H1 (cell line): Measurements from ENCODE around the gene USH1G. TPM values are rescaled to one million over a fixed set of nuclear protein-coding genes. Genes with fewer than 3 reads are reported as not detected.

Source experiments
- CTCF ChIA-PET: fragments of 300-600 bp; sonication (Branson Sonifier 250); formaldehyde crosslinking; loops from one replicate; lab custom pipeline; 2021; ENCODE audit not compliant: partially characterized antibody; lab: Charles Lee
- POLR2A ChIA-PET: fragments of 300-600 bp; sonication (Branson Sonifier 250); formaldehyde crosslinking; loops from one replicate; lab custom pipeline; 2021; ENCODE audit warnings: inconsistent platforms; ENCODE audit not compliant: partially characterized antibody; lab: Charles Lee
- DNase-seq, 2 experiments: peaks; one replicate each; pipeline versions ENCODE4 v3.0.0 to v3.0.0-alpha.2; 2010 to 2022; ENCODE audit warnings: low spot score in 2 of 2, low read depth in 1 of 2, mixed read lengths in 1 of 2
- FAIRE-seq: peaks from 2 replicates; lab custom pipeline; 2011; peaks lifted over from hg19 to GRCh38; lab: Jason Lieb, UNC
- H2AFZ ChIP-seq: 2 replicates; pipeline ENCODE4 v1.8.1; 2012; ENCODE audit warnings: low read length, inconsistent platforms
- H2AK5ac ChIP-seq: 2 replicates; pipeline ENCODE4 v1.6.1; 2013; ENCODE audit warnings: low read depth, low read length
- H2BK120ac ChIP-seq: replicated peaks from 2 replicates; pipeline ENCODE3; 2013; ENCODE audit warnings: low read depth, low read length, inconsistent platforms
- H2BK12ac ChIP-seq: 2 replicates; pipeline ENCODE4 v1.6.1; 2013; ENCODE audit warnings: low read depth, low read length
- H2BK15ac ChIP-seq: 2 replicates; pipeline ENCODE4 v1.6.1; 2013; ENCODE audit warnings: low read length
- H2BK20ac ChIP-seq: 2 replicates; pipeline ENCODE4 v1.6.1; 2013; ENCODE audit warnings: low read length
- H2BK5ac ChIP-seq: 2 replicates; pipeline ENCODE4 v1.6.1; 2013; ENCODE audit warnings: low read depth, low read length
- H3K14ac ChIP-seq: 2 replicates; pipeline ENCODE4 v1.6.1; 2013; ENCODE audit warnings: inconsistent platforms; ENCODE audit not compliant: insufficient read length
- H3K18ac ChIP-seq: 2 replicates; pipeline ENCODE4 v1.6.1; 2013; ENCODE audit warnings: low read length; ENCODE audit errors: extremely low read depth
- H3K23ac ChIP-seq: 2 replicates; pipeline ENCODE4 v1.6.1; 2013; ENCODE audit warnings: inconsistent platforms; ENCODE audit not compliant: insufficient read length
- H3K23me2 ChIP-seq: 2 replicates; pipeline ENCODE4 v1.6.1; 2013; ENCODE audit warnings: low read depth, low read length
- H3K27ac ChIP-seq: 2 replicates; pipeline ENCODE4 v1.6.1; 2011; ENCODE audit warnings: low read depth, low read length, inconsistent platforms
- H3K27me3 ChIP-seq, 4 experiments: replicated peaks in 1 of 4; 1 replicate in 1 of 4; 2 replicates in 3 of 4; pipeline versions ENCODE4 v1.6.1 to v1.8.1; 2011 to 2013; ENCODE audit warnings: low read length in 3 of 4, mild to moderate bottlenecking in 3 of 4, inconsistent platforms in 2 of 4, mixed read lengths in 2 of 4, moderate library complexity in 1 of 4; ENCODE audit not compliant: control insufficient read depth in 3 of 4, insufficient read depth in 3 of 4; ENCODE audit errors: extremely low read depth in 1 of 4
- H3K36me3 ChIP-seq, 4 experiments: 2 replicates each; pipeline versions ENCODE4 v1.6.1 to v1.8.1; 2011 to 2013; ENCODE audit warnings: mild to moderate bottlenecking in 4 of 4, low read length in 3 of 4, moderate library complexity in 2 of 4, control low read depth in 1 of 4, inconsistent platforms in 1 of 4; ENCODE audit not compliant: insufficient read depth in 4 of 4, control insufficient read depth in 2 of 4
- H3K4ac ChIP-seq: replicated peaks from 2 replicates; pipeline ENCODE3; 2013; ENCODE audit warnings: low read length, low read depth, mixed read lengths, inconsistent platforms; ENCODE audit not compliant: insufficient read length
- H3K4me1 ChIP-seq, 4 experiments: replicated peaks in 1 of 4; 1 replicate in 1 of 4; 2 replicates in 3 of 4; pipeline versions ENCODE4 v1.6.1 to v1.8.1; 2011 to 2013; ENCODE audit warnings: low read length in 3 of 4, inconsistent platforms in 2 of 4, mixed read lengths in 1 of 4; ENCODE audit not compliant: insufficient read depth in 4 of 4, control insufficient read depth in 3 of 4
- H3K4me2 ChIP-seq, 2 experiments: 2 replicates each; pipeline versions ENCODE4 v1.6.1 to v1.8.1; 2011 to 2013; ENCODE audit warnings: low read depth in 2 of 2, low read length in 2 of 2, control low read depth in 1 of 2, inconsistent platforms in 1 of 2, mild to moderate bottlenecking in 1 of 2; ENCODE audit not compliant: insufficient read depth in 1 of 2
- H3K4me3 ChIP-seq, 4 experiments: fragments of 200-600, 300-600 bp in 1 of 4; sonication (generic), shearing (Covaris generic), sonication (Bioruptor Twin) in 1 of 4; 2 replicates each; pipeline versions ENCODE4 v1.5.1 to v1.8.1; 2011 to 2016; ENCODE audit warnings: low read length in 4 of 4, low read depth in 3 of 4, control low read depth in 2 of 4, inconsistent platforms in 2 of 4, mild to moderate bottlenecking in 2 of 4, mixed read lengths in 1 of 4, moderate library complexity in 1 of 4; ENCODE audit not compliant: insufficient read depth in 2 of 4; ENCODE audit errors: extremely low read depth in 1 of 4
- H3K56ac ChIP-seq: replicated peaks from 2 replicates; pipeline ENCODE3; 2013; ENCODE audit warnings: low read depth, mild to moderate bottlenecking, mixed read lengths, low read length, inconsistent platforms; ENCODE audit not compliant: insufficient read length
- H3K79me1 ChIP-seq: 2 replicates; pipeline ENCODE4 v1.6.1; 2013; ENCODE audit warnings: low read depth, low read length, control low read depth
- H3K79me2 ChIP-seq, 2 experiments: 2 replicates each; pipeline versions ENCODE4 v1.6.1 to v1.8.1; 2012 to 2013; ENCODE audit warnings: low read length in 2 of 2, mild to moderate bottlenecking in 2 of 2, inconsistent platforms in 1 of 2; ENCODE audit not compliant: insufficient read depth in 2 of 2, control insufficient read depth in 1 of 2
- H3K9ac ChIP-seq, 4 experiments: replicated peaks in 1 of 4; 1 replicate in 1 of 4; 2 replicates in 3 of 4; pipeline versions ENCODE4 v1.6.1 to v1.8.1; 2011 to 2013; ENCODE audit warnings: low read depth in 3 of 4, low read length in 3 of 4, control low read depth in 2 of 4, mild to moderate bottlenecking in 2 of 4, moderate library complexity in 2 of 4, inconsistent platforms in 1 of 4; ENCODE audit errors: extremely low read depth in 1 of 4
- H3K9me3 ChIP-seq, 2 experiments: 2 replicates each; pipeline versions ENCODE4 v1.6.1 to v1.8.1; 2012 to 2013; ENCODE audit warnings: mild to moderate bottlenecking in 2 of 2, moderate library complexity in 2 of 2, control low read depth in 1 of 2, inconsistent platforms in 1 of 2, low read depth in 1 of 2, low read length in 1 of 2, mixed read lengths in 1 of 2; ENCODE audit not compliant: insufficient read depth in 2 of 2
- H4K20me1 ChIP-seq, 2 experiments: replicated peaks in 1 of 2; 2 replicates each; pipeline versions ENCODE3 to v1.8.1; 2011 to 2013; ENCODE audit warnings: inconsistent platforms in 2 of 2, low read length in 2 of 2, mild to moderate bottlenecking in 1 of 2; ENCODE audit not compliant: insufficient read depth in 2 of 2, control insufficient read depth in 1 of 2
- H4K5ac ChIP-seq: 2 replicates; pipeline ENCODE4 v1.6.1; 2013; ENCODE audit warnings: low read length, low read depth, mixed read lengths, inconsistent platforms; ENCODE audit not compliant: insufficient read length
- H4K8ac ChIP-seq: 2 replicates; pipeline ENCODE4 v1.8.0; 2013; ENCODE audit warnings: mild to moderate bottlenecking, moderate library complexity, low read length, inconsistent platforms; ENCODE audit not compliant: insufficient read depth; ENCODE audit errors: extremely low read depth
- H4K91ac ChIP-seq: replicated peaks from 2 replicates; pipeline ENCODE3; 2013; ENCODE audit warnings: low read length, mixed read lengths, inconsistent platforms; ENCODE audit not compliant: insufficient read length
- NANOG ChIP-seq: IDR thresholded peaks from 2 replicates; pipeline ENCODE4 v1.6.1; 2011; ENCODE audit warnings: low read length, low read depth, mild to moderate bottlenecking, inconsistent platforms; ENCODE audit not compliant: insufficient read depth, poor library complexity, severe bottlenecking
- WGBS, 2 experiments: shearing (Covaris generic) in 1 of 2; methylation state at CpG; one replicate each; pipeline versions ENCODE4 v1.1.6 to v1.1.7; 2013 to 2015; ENCODE audit warnings: low lambda C conversion rate in 2 of 2, mixed read lengths in 2 of 2, inconsistent platforms in 1 of 2, low coverage in 1 of 2, missing lambda C conversion rate in 1 of 2; ENCODE audit not compliant: insufficient replicate concordance in 2 of 2, insufficient coverage in 1 of 2, insufficient read length in 1 of 2; ENCODE audit errors: extremely low coverage in 1 of 2, missing lambda C conversion rate in 1 of 2; 5-methylcytosine and 5-hydroxymethylcytosine counted together
- polyA plus RNA-seq, 7 experiments: library from polyadenylated mRNA; depleted of rRNA in 3 of 7; stranded (reverse) in 5 of 7; unstranded in 2 of 7; fragments of >200 nt in 5 of 7; fragments of 200-250 nt in 2 of 7; gene quantifications; 1 replicate in 5 of 7; 2 replicates in 1 of 7; 4 replicates in 1 of 7; pipeline versions ENCODE4 v1.2.1 to v1.2.3, GENCODE V29; 2011 to 2013; ENCODE audit warnings: missing spikeins in 2 of 7, mixed read lengths in 2 of 7
- total RNA-seq: library from RNA; stranded (reverse); fragmentation: NEBNext Ultra II Directional; extraction: Animal tissue kit (Norgen Biotek cat#: 25700); gene quantifications from 2 replicates; pipeline ENCODE4 v1.2.1, GENCODE V29; 2021
- TF ChIP-seq, protein P1 (sequence below): IDR thresholded peaks from 2 replicates; pipeline ENCODE4 v1.6.1; 2011; ENCODE audit warnings: low read depth, mild to moderate bottlenecking, low read length; ENCODE audit not compliant: insufficient read depth

The USH1G gene
- total and polyA plus RNA-seq, 2 of the 8 experiments (the other 6 are each of a cell fraction or from before 2014, with no cell fraction given) = 1.6 to 4.3 TPM

GRCh38 chr17:74868251-74868907 lies 54.7 kb downstream of the USH1G start:
- Histone ChIP-seq H3K4me3 (no peak overlapping the region), H3K18ac (no peak overlapping the region), H3K4ac (no peak overlapping the region), H3K23me2 (peaks cover 10% of the 10 kb centered on the region), H2BK15ac (no peak overlapping the region), H3K27me3 (peaks cover 0 to 3% (median 0%) of the 10 kb centered on the region in 4 experiments; a peak in 2 of 7 replicates), H2AK5ac (no peak overlapping the region), H3K36me3 (peaks cover 0 to 6% (median 0%) of the 10 kb centered on the region in 4 experiments; a peak in 2 of 8 replicates), H3K4me2 (no peak overlapping the region), H2BK120ac (no peak overlapping the region), H2BK20ac (no peak overlapping the region), H3K9me3 (no peaks in the 10 kb centered on the region), H2BK12ac (no peak overlapping the region), H4K20me1 (peaks cover 1 to 4% of the 10 kb centered on the region in 2 experiments), H4K91ac (no peak overlapping the region), H3K79me1 (peaks cover 7% of the 10 kb centered on the region; the same call in 1 of the 2 replicates), H4K8ac (no peak overlapping the region), H3K4me1 (peaks cover 0 to 10% (median 5%) of the 10 kb centered on the region in 4 experiments; a peak in 6 of 7 replicates), H4K5ac (no peak overlapping the region), H3K27ac (no peak overlapping the region), H3K14ac (no peak overlapping the region), H3K79me2 (no peaks in the 10 kb centered on the region; a peak in 1 of 4 replicates), H2BK5ac (no peak overlapping the region), H2AFZ (no peak overlapping the region), H3K9ac (no peak overlapping the region), H3K23ac (no peak overlapping the region), H3K56ac (no peak overlapping the region)
- ChIA-PET POLR2A (interaction anchor here (1.0 to 1.6 kb wide), 3 partner anchors 21 to 76 kb away, joined by 3 to 4 read pairs (median 3); no protein-coding TSS in a partner anchor), CTCF (interaction anchor here (0.8 to 99.6 kb wide), 8 partner anchors 13 to 198 kb away, joined by 3 to 2981 read pairs (median 40); partner anchors contain the start of genes FDXR, GRIN2C, NAT9 and OTOP2)
- WGBS, 2 experiments = 92% methylated on average over 12 of the region's 12 CpGs; no CpG with 5 or more reads in 1 of the 2 experiments
- FAIRE-seq (no peak), DNase-seq (no peak)
- TF ChIP-seq, protein P1, sequence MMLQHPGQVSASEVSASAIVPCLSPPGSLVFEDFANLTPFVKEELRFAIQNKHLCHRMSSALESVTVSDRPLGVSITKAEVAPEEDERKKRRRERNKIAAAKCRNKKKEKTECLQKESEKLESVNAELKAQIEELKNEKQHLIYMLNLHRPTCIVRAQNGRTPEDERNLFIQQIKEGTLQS = no peak
- no peak for TF ChIP-seq NANOG
